H1 (cell line): ENCODE data around the gene EFHD1. TPM values are rescaled to one million over a fixed set of nuclear protein-coding genes. Genes with fewer than 3 reads are reported as not detected.

Source experiments
- CTCF ChIA-PET: fragments of 300-600 bp; sonication (Branson Sonifier 250); formaldehyde crosslinking; loops from one replicate; lab custom pipeline; 2021; ENCODE audit not compliant: partially characterized antibody; lab: Charles Lee
- POLR2A ChIA-PET: fragments of 300-600 bp; sonication (Branson Sonifier 250); formaldehyde crosslinking; loops from one replicate; lab custom pipeline; 2021; ENCODE audit warnings: inconsistent platforms; ENCODE audit not compliant: partially characterized antibody; lab: Charles Lee
- DNase-seq, 2 experiments: peaks; one replicate each; pipeline versions ENCODE4 v3.0.0 to v3.0.0-alpha.2; 2010 to 2022; ENCODE audit warnings: low spot score in 2 of 2, low read depth in 1 of 2, mixed read lengths in 1 of 2
- FAIRE-seq: peaks from 2 replicates; lab custom pipeline; 2011; peaks lifted over from hg19 to GRCh38; lab: Jason Lieb, UNC
- H2AFZ ChIP-seq: 2 replicates; pipeline ENCODE4 v1.8.1; 2012; ENCODE audit warnings: low read length, inconsistent platforms
- H2AK5ac ChIP-seq: 2 replicates; pipeline ENCODE4 v1.6.1; 2013; ENCODE audit warnings: low read depth, low read length
- H2BK120ac ChIP-seq: replicated peaks from 2 replicates; pipeline ENCODE3; 2013; ENCODE audit warnings: low read depth, low read length, inconsistent platforms
- H2BK12ac ChIP-seq: 2 replicates; pipeline ENCODE4 v1.6.1; 2013; ENCODE audit warnings: low read depth, low read length
- H2BK15ac ChIP-seq: 2 replicates; pipeline ENCODE4 v1.6.1; 2013; ENCODE audit warnings: low read length
- H2BK20ac ChIP-seq: 2 replicates; pipeline ENCODE4 v1.6.1; 2013; ENCODE audit warnings: low read length
- H2BK5ac ChIP-seq: 2 replicates; pipeline ENCODE4 v1.6.1; 2013; ENCODE audit warnings: low read depth, low read length
- H3K14ac ChIP-seq: 2 replicates; pipeline ENCODE4 v1.6.1; 2013; ENCODE audit warnings: inconsistent platforms; ENCODE audit not compliant: insufficient read length
- H3K18ac ChIP-seq: 2 replicates; pipeline ENCODE4 v1.6.1; 2013; ENCODE audit warnings: low read length; ENCODE audit errors: extremely low read depth
- H3K23ac ChIP-seq: 2 replicates; pipeline ENCODE4 v1.6.1; 2013; ENCODE audit warnings: inconsistent platforms; ENCODE audit not compliant: insufficient read length
- H3K23me2 ChIP-seq: 2 replicates; pipeline ENCODE4 v1.6.1; 2013; ENCODE audit warnings: low read depth, low read length
- H3K27ac ChIP-seq: 2 replicates; pipeline ENCODE4 v1.6.1; 2011; ENCODE audit warnings: low read depth, low read length, inconsistent platforms
- H3K27me3 ChIP-seq, 4 experiments: replicated peaks in 1 of 4; 1 replicate in 1 of 4; 2 replicates in 3 of 4; pipeline versions ENCODE4 v1.6.1 to v1.8.1; 2011 to 2013; ENCODE audit warnings: low read length in 3 of 4, mild to moderate bottlenecking in 3 of 4, inconsistent platforms in 2 of 4, mixed read lengths in 2 of 4, moderate library complexity in 1 of 4; ENCODE audit not compliant: control insufficient read depth in 3 of 4, insufficient read depth in 3 of 4; ENCODE audit errors: extremely low read depth in 1 of 4
- H3K36me3 ChIP-seq, 4 experiments: 2 replicates each; pipeline versions ENCODE4 v1.6.1 to v1.8.1; 2011 to 2013; ENCODE audit warnings: mild to moderate bottlenecking in 4 of 4, low read length in 3 of 4, moderate library complexity in 2 of 4, control low read depth in 1 of 4, inconsistent platforms in 1 of 4; ENCODE audit not compliant: insufficient read depth in 4 of 4, control insufficient read depth in 2 of 4
- H3K4ac ChIP-seq: replicated peaks from 2 replicates; pipeline ENCODE3; 2013; ENCODE audit warnings: low read length, low read depth, mixed read lengths, inconsistent platforms; ENCODE audit not compliant: insufficient read length
- H3K4me1 ChIP-seq, 4 experiments: replicated peaks in 1 of 4; 1 replicate in 1 of 4; 2 replicates in 3 of 4; pipeline versions ENCODE4 v1.6.1 to v1.8.1; 2011 to 2013; ENCODE audit warnings: low read length in 3 of 4, inconsistent platforms in 2 of 4, mixed read lengths in 1 of 4; ENCODE audit not compliant: insufficient read depth in 4 of 4, control insufficient read depth in 3 of 4
- H3K4me2 ChIP-seq, 2 experiments: 2 replicates each; pipeline versions ENCODE4 v1.6.1 to v1.8.1; 2011 to 2013; ENCODE audit warnings: low read depth in 2 of 2, low read length in 2 of 2, control low read depth in 1 of 2, inconsistent platforms in 1 of 2, mild to moderate bottlenecking in 1 of 2; ENCODE audit not compliant: insufficient read depth in 1 of 2
- H3K4me3 ChIP-seq, 4 experiments: fragments of 200-600, 300-600 bp in 1 of 4; sonication (generic), shearing (Covaris generic), sonication (Bioruptor Twin) in 1 of 4; 2 replicates each; pipeline versions ENCODE4 v1.5.1 to v1.8.1; 2011 to 2016; ENCODE audit warnings: low read length in 4 of 4, low read depth in 3 of 4, control low read depth in 2 of 4, inconsistent platforms in 2 of 4, mild to moderate bottlenecking in 2 of 4, mixed read lengths in 1 of 4, moderate library complexity in 1 of 4; ENCODE audit not compliant: insufficient read depth in 2 of 4; ENCODE audit errors: extremely low read depth in 1 of 4
- H3K56ac ChIP-seq: replicated peaks from 2 replicates; pipeline ENCODE3; 2013; ENCODE audit warnings: low read depth, mild to moderate bottlenecking, mixed read lengths, low read length, inconsistent platforms; ENCODE audit not compliant: insufficient read length
- H3K79me1 ChIP-seq: 2 replicates; pipeline ENCODE4 v1.6.1; 2013; ENCODE audit warnings: low read depth, low read length, control low read depth
- H3K79me2 ChIP-seq, 2 experiments: 2 replicates each; pipeline versions ENCODE4 v1.6.1 to v1.8.1; 2012 to 2013; ENCODE audit warnings: low read length in 2 of 2, mild to moderate bottlenecking in 2 of 2, inconsistent platforms in 1 of 2; ENCODE audit not compliant: insufficient read depth in 2 of 2, control insufficient read depth in 1 of 2
- H3K9ac ChIP-seq, 4 experiments: replicated peaks in 1 of 4; 1 replicate in 1 of 4; 2 replicates in 3 of 4; pipeline versions ENCODE4 v1.6.1 to v1.8.1; 2011 to 2013; ENCODE audit warnings: low read depth in 3 of 4, low read length in 3 of 4, control low read depth in 2 of 4, mild to moderate bottlenecking in 2 of 4, moderate library complexity in 2 of 4, inconsistent platforms in 1 of 4; ENCODE audit errors: extremely low read depth in 1 of 4
- H3K9me3 ChIP-seq, 2 experiments: 2 replicates each; pipeline versions ENCODE4 v1.6.1 to v1.8.1; 2012 to 2013; ENCODE audit warnings: mild to moderate bottlenecking in 2 of 2, moderate library complexity in 2 of 2, control low read depth in 1 of 2, inconsistent platforms in 1 of 2, low read depth in 1 of 2, low read length in 1 of 2, mixed read lengths in 1 of 2; ENCODE audit not compliant: insufficient read depth in 2 of 2
- H4K20me1 ChIP-seq, 2 experiments: replicated peaks in 1 of 2; 2 replicates each; pipeline versions ENCODE3 to v1.8.1; 2011 to 2013; ENCODE audit warnings: inconsistent platforms in 2 of 2, low read length in 2 of 2, mild to moderate bottlenecking in 1 of 2; ENCODE audit not compliant: insufficient read depth in 2 of 2, control insufficient read depth in 1 of 2
- H4K5ac ChIP-seq: 2 replicates; pipeline ENCODE4 v1.6.1; 2013; ENCODE audit warnings: low read length, low read depth, mixed read lengths, inconsistent platforms; ENCODE audit not compliant: insufficient read length
- H4K8ac ChIP-seq: 2 replicates; pipeline ENCODE4 v1.8.0; 2013; ENCODE audit warnings: mild to moderate bottlenecking, moderate library complexity, low read length, inconsistent platforms; ENCODE audit not compliant: insufficient read depth; ENCODE audit errors: extremely low read depth
- H4K91ac ChIP-seq: replicated peaks from 2 replicates; pipeline ENCODE3; 2013; ENCODE audit warnings: low read length, mixed read lengths, inconsistent platforms; ENCODE audit not compliant: insufficient read length
- BACH1 ChIP-seq: IDR thresholded peaks from 2 replicates; pipeline ENCODE4 v1.6.1; 2012; ENCODE audit warnings: low read length, improper control_type of control experiment
- CHD2 ChIP-seq: IDR thresholded peaks from 2 replicates; pipeline ENCODE4 v1.6.1; 2012; ENCODE audit warnings: low read length, improper control_type of control experiment
- CTBP2 ChIP-seq: IDR thresholded peaks from 2 replicates; pipeline ENCODE4 v1.7.0; 2011; ENCODE audit warnings: borderline replicate concordance, mild to moderate bottlenecking, moderate library complexity, mixed read lengths, low read length; ENCODE audit not compliant: insufficient read depth, insufficient read length
- KDM4A ChIP-seq: IDR thresholded peaks from one replicate; pipeline ENCODE4 v1.7.1; 2012; ENCODE audit warnings: low read depth, mild to moderate bottlenecking, moderate library complexity, low read length, inconsistent platforms; ENCODE audit not compliant: severe bottlenecking
- KDM5A ChIP-seq: fragments of 200-600 bp; IDR thresholded peaks from 2 replicates; pipeline ENCODE4 v1.7.1; 2012; ENCODE audit warnings: mild to moderate bottlenecking, low read length, inconsistent platforms, mixed read lengths
- RAD21 ChIP-seq, 2 experiments: IDR thresholded peaks in 1 of 2; conservative IDR thresholded peaks in 1 of 2; 2 replicates each; pipeline ENCODE4 v1.6.1; 2011; ENCODE audit warnings: low read depth in 2 of 2, low read length in 2 of 2, improper control_type of control experiment in 1 of 2, inconsistent platforms in 1 of 2, mild to moderate bottlenecking in 1 of 2, moderate library complexity in 1 of 2
- YY1 ChIP-seq: IDR thresholded peaks from 2 replicates; pipeline ENCODE4 v1.6.1; 2011; ENCODE audit warnings: low read depth, mild to moderate bottlenecking, low read length
- WGBS, 2 experiments: shearing (Covaris generic) in 1 of 2; methylation state at CpG; one replicate each; pipeline versions ENCODE4 v1.1.6 to v1.1.7; 2013 to 2015; ENCODE audit warnings: low lambda C conversion rate in 2 of 2, mixed read lengths in 2 of 2, inconsistent platforms in 1 of 2, low coverage in 1 of 2, missing lambda C conversion rate in 1 of 2; ENCODE audit not compliant: insufficient replicate concordance in 2 of 2, insufficient coverage in 1 of 2, insufficient read length in 1 of 2; ENCODE audit errors: extremely low coverage in 1 of 2, missing lambda C conversion rate in 1 of 2; 5-methylcytosine and 5-hydroxymethylcytosine counted together
- polyA plus RNA-seq, 7 experiments: library from polyadenylated mRNA; depleted of rRNA in 3 of 7; stranded (reverse) in 5 of 7; unstranded in 2 of 7; fragments of >200 nt in 5 of 7; fragments of 200-250 nt in 2 of 7; gene quantifications; 1 replicate in 5 of 7; 2 replicates in 1 of 7; 4 replicates in 1 of 7; pipeline versions ENCODE4 v1.2.1 to v1.2.3, GENCODE V29; 2011 to 2013; ENCODE audit warnings: missing spikeins in 2 of 7, mixed read lengths in 2 of 7
- total RNA-seq: library from RNA; stranded (reverse); fragmentation: NEBNext Ultra II Directional; extraction: Animal tissue kit (Norgen Biotek cat#: 25700); gene quantifications from 2 replicates; pipeline ENCODE4 v1.2.1, GENCODE V29; 2021

The EFHD1 gene
- total and polyA plus RNA-seq, 2 of the 8 experiments (the other 6 are each of a cell fraction or from before 2014, with no cell fraction given) = 3.4 to 4.5 TPM

DNA sequence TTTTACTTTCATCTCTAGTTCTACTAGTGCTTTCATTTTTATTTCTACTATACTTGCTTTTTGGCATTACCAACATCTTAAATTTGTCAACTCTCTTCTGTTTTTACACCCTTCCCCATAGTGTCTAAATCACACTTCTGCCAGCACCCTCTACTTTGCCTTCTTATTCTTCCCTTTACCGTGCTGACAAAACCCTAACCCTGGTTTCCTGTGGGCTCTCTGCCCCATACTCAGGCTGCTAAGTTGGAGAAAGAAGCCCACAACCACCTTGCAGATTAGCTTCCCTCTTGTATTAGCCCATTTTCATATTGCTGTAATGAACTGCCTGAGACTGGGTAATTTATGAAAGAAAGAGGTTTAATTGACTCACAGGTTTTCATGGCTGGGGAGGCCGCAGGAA is 88.5 kb downstream of the EFHD1 start:
- H3K23me2 ChIP-seq = no peaks in the 10 kb centered on the region
- WGBS, 2 experiments = 89% methylated on average over 2 of the region's 2 CpGs; no CpG with 5 or more reads in 1 of the 2 experiments
- no peak overlapping the region for H3K23ac ChIP-seq
- peaks cover 3 to 14% of the 10 kb centered on the region in 2 experiments for H4K20me1 ChIP-seq
- no peak overlapping the region for H3K27ac ChIP-seq
- DNase-seq (no peak), FAIRE-seq (no peak)
- H3K18ac ChIP-seq = no peak overlapping the region
- H3K4ac ChIP-seq = no peak overlapping the region
- H2BK15ac ChIP-seq = no peak overlapping the region
- H2BK12ac ChIP-seq = no peak overlapping the region
- no peak overlapping the region for H2BK20ac ChIP-seq
- peaks cover 0 to 66% of the 10 kb centered on the region in 2 experiments; a peak in 2 of 4 replicates for H3K79me2 ChIP-seq
- no peak overlapping the region for H2BK5ac ChIP-seq
- no peaks in the 10 kb centered on the region for H3K4me1 ChIP-seq
- no peaks in the 10 kb centered on the region for H3K27me3 ChIP-seq
- TF ChIP-seq KDM5A (no peak), KDM4A (no peak), CTBP2 (no peak), YY1 (no peak), RAD21 (IDR thresholded peaks at IDR 0.05 in 1 of 2, conservative IDR thresholded peaks at IDR 0.05 in 1 of 2; ENCODE audit: low read depth in 2 of 2, low read length in 2 of 2) (no peak), CHD2 (no peak), BACH1 (no peak)
- POLR2A ChIA-PET = no interaction called here
- no peak overlapping the region for H4K8ac ChIP-seq
- H3K4me3 ChIP-seq = no peak overlapping the region
- H4K91ac ChIP-seq = no peak overlapping the region
- H3K36me3 ChIP-seq = peaks cover 0 to 26% (median 4%) of the 10 kb centered on the region in 4 experiments; a peak in 3 of 8 replicates
- H3K79me1 ChIP-seq = peaks cover 5% of the 10 kb centered on the region
- H4K5ac ChIP-seq = no peak overlapping the region
- no peak overlapping the region for H2AK5ac ChIP-seq
- H2BK120ac ChIP-seq = no peak overlapping the region
- no peak overlapping the region for H3K4me2 ChIP-seq
- H3K9ac ChIP-seq = no peak overlapping the region
- no peak overlapping the region for H3K56ac ChIP-seq
- CTCF ChIA-PET = interaction anchor here (0.9 kb wide), 1 partner anchor 10 kb away, joined by 4 read pairs; no protein-coding TSS in a partner anchor
- H2AFZ ChIP-seq = no peak overlapping the region
- H3K14ac ChIP-seq = no peak overlapping the region
- no peaks in the 10 kb centered on the region for H3K9me3 ChIP-seq
